COLO829 (cell line): ENCODE results near the gene PSD.

Source experiments
- DNase-seq: peaks from one replicate; pipeline ENCODE4 v3.0.0; 2012; ENCODE audit warnings: low spot score

The PSD gene

GRCh38 chr10:102419269-102420180, 940 bp upstream of the PSD start:
- no peak for DNase-seq

- DNase-seq, result no peak
Measured at GRCh38 chr10:102416695-102417094, 1.9 kb downstream of the PSD start.

- DNase-seq, result no peak
Measured at GRCh38 chr10:102416283-102416682, 2.3 kb downstream of the PSD start.

GRCh38 chr10:102414749-102415148, 3.8 kb downstream of the PSD start:
- no peak for DNase-seq

GRCh38 chr10:102413806-102414561, 4.6 kb downstream of the PSD start:
- DNase-seq, result no peak

- DNase-seq, result no peak
Measured at GRCh38 chr10:102413053-102413705, 5.4 kb downstream of the PSD start.

- DNase-seq, result no peak
Measured at GRCh38 chr10:102412293-102412692, 6.3 kb downstream of the PSD start.

- no peak for DNase-seq
Measured at GRCh38 chr10:102411341-102412255, 7.0 kb downstream of the PSD start.

GRCh38 chr10:102410429-102411073, 8.0 kb downstream of the PSD start:
- no peak for DNase-seq

GRCh38 chr10:102409604-102410428, 8.8 kb downstream of the PSD start:
- no peak for DNase-seq

- DNase-seq, result no peak
Measured at GRCh38 chr10:102408728-102409603, 9.6 kb downstream of the PSD start.

GRCh38 chr10:102408131-102408727, 10.4 kb downstream of the PSD start:
- DNase-seq, result no peak

GRCh38 chr10:102407425-102408130, 11.0 kb downstream of the PSD start:
- DNase-seq, result no peak

GRCh38 chr10:102406815-102407214, 11.8 kb downstream of the PSD start:
- DNase-seq, result no peak

GRCh38 chr10:102405632-102406031, 13.0 kb downstream of the PSD start:
- DNase-seq, result no peak

- DNase-seq, result no peak
Measured at GRCh38 chr10:102405108-102405571, 13.4 kb downstream of the PSD start.

GRCh38 chr10:102404361-102405107, 14.1 kb downstream of the PSD start:
- no peak for DNase-seq
